IMR-90 (cell line): ENCODE data around the gene PINK1. TPM values are rescaled to one million over a fixed set of nuclear protein-coding genes. Genes with fewer than 3 reads are reported as not detected.

Experiments used
- ATAC-seq: fragments of 200-7000 bp; cut with Tn5 transposase; 2 replicates; pipeline ENCODE4 v1.9.1; 2020; ENCODE audit warnings: low read depth, mild to moderate bottlenecking, moderate library complexity
- BruUV-seq: library from RNA; stranded (reverse); fragments of 400-500 nt; replicated peaks from 2 replicates; lab custom pipeline; 2021; lab: Mats Ljungman, UMichigan
- CTCF ChIA-PET: fragments of 300-600 bp; formaldehyde crosslinking; extraction: SDS; loops from one replicate; lab custom pipeline; 2021; ENCODE audit warnings: antibody characterized with exemption; lab: Yijun Ruan, JAX
- POLR2A ChIA-PET: fragments of 300-600 bp; sonication (Branson Sonifier 250); formaldehyde crosslinking; loops from one replicate; lab custom pipeline; 2022; ENCODE audit warnings: antibody characterized with exemption; ENCODE audit not compliant: unreplicated experiment; lab: Charles Lee
- DNase-seq: peaks from one replicate; pipeline ENCODE4 v3.0.0; 2013
- H2AFZ ChIP-seq: replicated peaks from 2 replicates; pipeline ENCODE3; 2013; ENCODE audit warnings: low read length, mild to moderate bottlenecking; ENCODE audit not compliant: poor library complexity
- H2AK5ac ChIP-seq: 2 replicates; pipeline ENCODE4 v1.6.1; 2013; ENCODE audit warnings: low read depth, low read length, inconsistent platforms
- H2AK9ac ChIP-seq: replicated peaks from 2 replicates; pipeline ENCODE3; 2013; ENCODE audit warnings: mild to moderate bottlenecking, low read depth, low read length, moderate library complexity; ENCODE audit not compliant: poor library complexity
- H2BK120ac ChIP-seq: 2 replicates; pipeline ENCODE4 v1.6.1; 2013; ENCODE audit warnings: low read depth, low read length, inconsistent platforms
- H2BK15ac ChIP-seq: 3 replicates; pipeline ENCODE4 v1.6.1; 2013; ENCODE audit warnings: low read depth, low read length, inconsistent platforms
- H2BK20ac ChIP-seq: 2 replicates; pipeline ENCODE4 v1.6.1; 2013; ENCODE audit warnings: low read depth, mild to moderate bottlenecking, inconsistent platforms, low read length, moderate library complexity
- H2BK5ac ChIP-seq: 2 replicates; pipeline ENCODE4 v1.6.1; 2013; ENCODE audit warnings: mild to moderate bottlenecking, low read depth, low read length, inconsistent platforms; ENCODE audit not compliant: poor library complexity, severe bottlenecking
- H3K14ac ChIP-seq: replicated peaks from 2 replicates; pipeline ENCODE4 v1.6.1; 2013; ENCODE audit warnings: low read depth, low read length, inconsistent platforms
- H3K18ac ChIP-seq: 2 replicates; pipeline ENCODE4 v1.6.1; 2013; ENCODE audit warnings: low read depth, low read length, control low read depth
- H3K23ac ChIP-seq: 2 replicates; pipeline ENCODE4 v1.6.1; 2013; ENCODE audit warnings: low read depth, low read length, inconsistent platforms
- H3K27ac ChIP-seq: 2 replicates; pipeline ENCODE4 v1.5.1; 2013; ENCODE audit warnings: mild to moderate bottlenecking, control low read depth, low read length; ENCODE audit not compliant: insufficient read depth
- H3K27me3 ChIP-seq: 2 replicates; pipeline ENCODE4 v1.6.1; 2013; ENCODE audit warnings: low read length; ENCODE audit not compliant: control insufficient read depth, insufficient read depth
- H3K36me3 ChIP-seq: 2 replicates; pipeline ENCODE4 v1.6.1; 2013; ENCODE audit warnings: low read length, mixed read lengths; ENCODE audit not compliant: control insufficient read depth, insufficient read depth
- H3K4ac ChIP-seq: 2 replicates; pipeline ENCODE4 v1.6.1; 2013; ENCODE audit warnings: low read depth, low read length, inconsistent platforms
- H3K4me1 ChIP-seq: 2 replicates; pipeline ENCODE4 v1.6.1; 2013; ENCODE audit warnings: low read length, mixed read lengths; ENCODE audit not compliant: control insufficient read depth, insufficient read depth
- H3K4me2 ChIP-seq: 2 replicates; pipeline ENCODE4 v1.6.1; 2013; ENCODE audit warnings: low read depth, mild to moderate bottlenecking, control low read depth, low read length, moderate library complexity
- H3K4me3 ChIP-seq: 2 replicates; pipeline ENCODE4 v1.5.1; 2013; ENCODE audit warnings: low read depth, mild to moderate bottlenecking, control low read depth, low read length, moderate library complexity; ENCODE audit not compliant: insufficient read depth
- H3K56ac ChIP-seq: 2 replicates; pipeline ENCODE4 v1.6.1; 2013; ENCODE audit warnings: low read length, inconsistent platforms; ENCODE audit not compliant: insufficient read depth; ENCODE audit errors: extremely low read depth
- H3K79me1 ChIP-seq, 2 experiments: 2 replicates each; pipeline ENCODE4 v1.6.1; 2013; ENCODE audit warnings: low read length in 2 of 2, inconsistent platforms in 1 of 2, low read depth in 1 of 2
- H3K9ac ChIP-seq: 2 replicates; pipeline ENCODE4 v1.6.1; 2013; ENCODE audit warnings: low read depth, low read length, control low read depth
- H3K9me1 ChIP-seq: 2 replicates; pipeline ENCODE4 v1.6.1; 2013; ENCODE audit warnings: low read length, inconsistent platforms; ENCODE audit not compliant: insufficient read depth
- H3K9me3 ChIP-seq: 2 replicates; pipeline ENCODE4 v1.6.1; 2013; ENCODE audit warnings: low read length; ENCODE audit not compliant: control insufficient read depth, insufficient read depth
- H4K20me1 ChIP-seq: 2 replicates; pipeline ENCODE4 v1.6.1; 2013; ENCODE audit warnings: low read length, inconsistent platforms; ENCODE audit not compliant: insufficient read depth
- H4K5ac ChIP-seq: 2 replicates; pipeline ENCODE4 v1.6.1; 2013; ENCODE audit warnings: mild to moderate bottlenecking, low read depth, low read length, control low read depth
- H4K8ac ChIP-seq, 2 experiments: 2 replicates each; pipeline ENCODE4 v1.6.1; 2013; ENCODE audit warnings: low read depth in 2 of 2, low read length in 2 of 2, control low read depth in 1 of 2, inconsistent platforms in 1 of 2
- H4K91ac ChIP-seq: 2 replicates; pipeline ENCODE4 v1.6.1; 2013; ENCODE audit warnings: low read depth, low read length, inconsistent platforms; ENCODE audit not compliant: insufficient read depth
- BHLHE40 ChIP-seq: fragments of 150-350 bp; IDR thresholded peaks from 2 replicates; pipeline ENCODE4 v1.6.1; 2016; ENCODE audit warnings: mild to moderate bottlenecking, low read depth, low read length
- CEBPB ChIP-seq: IDR thresholded peaks from 2 replicates; pipeline ENCODE4 v1.6.1; 2012; ENCODE audit warnings: low read depth, low read length, improper control_type of control experiment
- CHD1 ChIP-seq: IDR thresholded peaks from 2 replicates; pipeline ENCODE4 v1.6.1; 2012; ENCODE audit warnings: low read depth, low read length, improper control_type of control experiment
- FOS ChIP-seq: fragments of 150-350 bp; IDR thresholded peaks from 2 replicates; pipeline ENCODE4 v1.6.1; 2016; ENCODE audit warnings: low read depth, low read length
- MAFK ChIP-seq: IDR thresholded peaks from 2 replicates; pipeline ENCODE4 v1.6.1; 2012; ENCODE audit warnings: low read depth, low read length, improper control_type of control experiment
- MXI1 ChIP-seq: IDR thresholded peaks from 2 replicates; pipeline ENCODE4 v1.6.1; 2012; ENCODE audit warnings: low read depth, mild to moderate bottlenecking, low read length, moderate library complexity, borderline replicate concordance
- NFE2L2 ChIP-seq: fragments of 150-350 bp; IDR thresholded peaks from 2 replicates; pipeline ENCODE4 v1.6.1; 2016; ENCODE audit warnings: low read depth, mild to moderate bottlenecking, low read length
- POLR2A ChIP-seq: IDR thresholded peaks from 2 replicates; pipeline ENCODE4 v1.6.1; 2012; ENCODE audit warnings: mild to moderate bottlenecking, low read depth, low read length
- RAD21 ChIP-seq: IDR thresholded peaks from 2 replicates; pipeline ENCODE4 v1.6.1; 2012; ENCODE audit warnings: low read length, improper control_type of control experiment
- RCOR1 ChIP-seq: IDR thresholded peaks from 2 replicates; pipeline ENCODE4 v1.6.1; 2012; ENCODE audit warnings: mild to moderate bottlenecking, low read length, improper control_type of control experiment; ENCODE audit not compliant: insufficient replicate concordance
- SMC3 ChIP-seq: fragments of 150-350 bp; IDR thresholded peaks from 2 replicates; pipeline ENCODE4 v1.6.1; 2016; ENCODE audit warnings: low read depth, mild to moderate bottlenecking, antibody characterized with exemption, low read length, moderate library complexity
- USF2 ChIP-seq: fragments of 150-350 bp; IDR thresholded peaks from 2 replicates; pipeline ENCODE4 v1.6.1; 2017; ENCODE audit warnings: mild to moderate bottlenecking, antibody characterized with exemption, low read length, low read depth
- WGBS, 2 experiments: methylation state at CpG; one replicate each; pipeline versions ENCODE4 v1.1.5 to v1.1.7; 2013; ENCODE audit warnings: missing lambda C conversion rate in 2 of 2; ENCODE audit not compliant: insufficient read length in 1 of 2; ENCODE audit errors: extremely low coverage in 2 of 2; 5-methylcytosine and 5-hydroxymethylcytosine counted together
- dilution Hi-C: fragments of 300-500 bp; cut with HindIII; formaldehyde crosslinking; loops from one replicate; pipeline ENCODE4 v1.14.3; 2018; ENCODE audit warnings: low sequenced_read_pairs; ENCODE audit not compliant: unreplicated experiment
- in situ Hi-C: fragments of 300-500 bp; cut with MboI; formaldehyde crosslinking; loops from 3 replicates; pipeline ENCODE4 v1.14.3; 2019; ENCODE audit warnings: low sequenced_read_pairs, inconsistent platforms, mixed read lengths
- intact Hi-C: fragments of 100-400 bp; cut with micrococcal nuclease; formaldehyde crosslinking; loops from 2 replicates; pipeline ENCODE4 v1.10.0; 2022
- polyA plus RNA-seq, 3 experiments: library from polyadenylated mRNA; depleted of rRNA; stranded (reverse); fragments of >200 nt; gene quantifications; 2 replicates each; pipeline ENCODE4 v1.2.3, GENCODE V29; 2012; ENCODE audit warnings: low replicate concordance in 1 of 3
- total RNA-seq: library from RNA; depleted of rRNA; stranded (reverse); fragments of >200 nt; gene quantifications from 2 replicates; pipeline ENCODE4 v1.2.3, GENCODE V29; 2012
- TF ChIP-seq, protein P1 (sequence below): fragments of 150-350 bp; IDR thresholded peaks from 2 replicates; pipeline ENCODE4 v1.6.1; 2016; ENCODE audit warnings: low read depth, mild to moderate bottlenecking, low read length, moderate library complexity, borderline replicate concordance
- TF ChIP-seq, protein P2 (sequence below): conservative IDR thresholded peaks from 2 replicates; pipeline ENCODE4 v1.5.1; 2012; ENCODE audit warnings: mild to moderate bottlenecking, low read depth, low read length, improper control_type of control experiment

Gene PINK1
- total and polyA plus RNA-seq, 2 of the 4 experiments (the other 2 are of a cell fraction), result 52.9 to 55.2 TPM

- Histone ChIP-seq H3K23ac (no peak overlapping the region), H3K4me2 (no peak overlapping the region), H3K27ac (no peak overlapping the region), H2BK5ac (no peak overlapping the region), H3K4me3 (no peak overlapping the region), H2AFZ (no peak overlapping the region), H3K79me1 (no peaks in the 10 kb centered on the region), H2AK9ac (no peak overlapping the region), H2AK5ac (no peak overlapping the region), H3K56ac (no peak overlapping the region), H4K91ac (no peak overlapping the region), H4K20me1 (no peaks in the 10 kb centered on the region), H2BK20ac (no peak overlapping the region), H3K9me3 (no peaks in the 10 kb centered on the region), H3K9me1 (peaks cover 11% of the 10 kb centered on the region; the same call in 1 of the 2 replicates), H3K18ac (no peak overlapping the region), H3K36me3 (no peaks in the 10 kb centered on the region), H3K9ac (no peak overlapping the region), H2BK15ac (no peak overlapping the region), H4K5ac (no peak overlapping the region), H3K27me3 (peaks cover 8% of the 10 kb centered on the region; the same call in 1 of the 2 replicates), H2BK120ac (no peak overlapping the region), H4K8ac (no peak overlapping the region), H3K4ac (no peak overlapping the region), H3K14ac (no peak overlapping the region), H3K4me1 (peaks cover 6% of the 10 kb centered on the region)
- no peak for DNase-seq
- ChIA-PET CTCF (no interaction called here), POLR2A (no interaction called here)
- ATAC-seq, result no peak
- no CpG with 5 or more reads among the region's 3 CpGs for WGBS, 2 experiments
- no TSS peak for BruUV-seq
- TF ChIP-seq, protein P1, sequence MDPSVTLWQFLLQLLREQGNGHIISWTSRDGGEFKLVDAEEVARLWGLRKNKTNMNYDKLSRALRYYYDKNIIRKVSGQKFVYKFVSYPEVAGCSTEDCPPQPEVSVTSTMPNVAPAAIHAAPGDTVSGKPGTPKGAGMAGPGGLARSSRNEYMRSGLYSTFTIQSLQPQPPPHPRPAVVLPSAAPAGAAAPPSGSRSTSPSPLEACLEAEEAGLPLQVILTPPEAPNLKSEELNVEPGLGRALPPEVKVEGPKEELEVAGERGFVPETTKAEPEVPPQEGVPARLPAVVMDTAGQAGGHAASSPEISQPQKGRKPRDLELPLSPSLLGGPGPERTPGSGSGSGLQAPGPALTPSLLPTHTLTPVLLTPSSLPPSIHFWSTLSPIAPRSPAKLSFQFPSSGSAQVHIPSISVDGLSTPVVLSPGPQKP, result no peak
- TF ChIP-seq BHLHE40 (no peak), CHD1 (no peak), POLR2A (no peak), RCOR1 (no peak), MAFK (no peak), CEBPB (no peak), NFE2L2 (no peak), FOS (no peak), RAD21 (no peak), USF2 (no peak), MXI1 (no peak), SMC3 (no peak)
- TF ChIP-seq, protein P2, sequence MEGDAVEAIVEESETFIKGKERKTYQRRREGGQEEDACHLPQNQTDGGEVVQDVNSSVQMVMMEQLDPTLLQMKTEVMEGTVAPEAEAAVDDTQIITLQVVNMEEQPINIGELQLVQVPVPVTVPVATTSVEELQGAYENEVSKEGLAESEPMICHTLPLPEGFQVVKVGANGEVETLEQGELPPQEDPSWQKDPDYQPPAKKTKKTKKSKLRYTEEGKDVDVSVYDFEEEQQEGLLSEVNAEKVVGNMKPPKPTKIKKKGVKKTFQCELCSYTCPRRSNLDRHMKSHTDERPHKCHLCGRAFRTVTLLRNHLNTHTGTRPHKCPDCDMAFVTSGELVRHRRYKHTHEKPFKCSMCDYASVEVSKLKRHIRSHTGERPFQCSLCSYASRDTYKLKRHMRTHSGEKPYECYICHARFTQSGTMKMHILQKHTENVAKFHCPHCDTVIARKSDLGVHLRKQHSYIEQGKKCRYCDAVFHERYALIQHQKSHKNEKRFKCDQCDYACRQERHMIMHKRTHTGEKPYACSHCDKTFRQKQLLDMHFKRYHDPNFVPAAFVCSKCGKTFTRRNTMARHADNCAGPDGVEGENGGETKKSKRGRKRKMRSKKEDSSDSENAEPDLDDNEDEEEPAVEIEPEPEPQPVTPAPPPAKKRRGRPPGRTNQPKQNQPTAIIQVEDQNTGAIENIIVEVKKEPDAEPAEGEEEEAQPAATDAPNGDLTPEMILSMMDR, result no peak
- dilution Hi-C loops, result no loop called here
- in situ Hi-C loops, result no loop called here
- intact Hi-C loops, result no loop called here
These were observed 35.6 kb upstream of the PINK1 start for GRCh38 chr1:20597650-20598049.
